Activated naive CD4-positive, alpha-beta T cell treated with anti-CD3 and anti-CD28 coated beads, Interleukin-2, amount 10 ng/mL, durations not matched to agents 7 days and 5 days (primary cell): Measurements from ENCODE around the gene PRPSAP1.
"Not testable (repeated sequence)": the region's sequence is repeated elsewhere in the genome, so short reads cannot be mapped to it uniquely, and the experiment has no call there.

Experiments
- CTCF ChIA-PET: fragments of 350-600 bp; sonication (Branson Sonifier 250); formaldehyde crosslinking; loops from one replicate; lab custom pipeline; 2021; ENCODE audit warnings: antibody characterized with exemption; lab: Charles Lee
- DNase-seq: peaks from one replicate; pipeline ENCODE4 v3.0.0-alpha.2; 2020
- H3K27ac Mint-ChIP-seq: one replicate; pipeline ENCODE4 v1.8.0; 2021; ENCODE audit warnings: mild to moderate bottlenecking, moderate library complexity, mixed read lengths
- H3K27me3 Mint-ChIP-seq: one replicate; pipeline ENCODE4 v1.8.0; 2021; ENCODE audit warnings: mild to moderate bottlenecking, mixed read lengths
- H3K36me3 Mint-ChIP-seq: one replicate; pipeline ENCODE4 v1.8.0; 2021; ENCODE audit warnings: mixed read lengths
- H3K4me1 Mint-ChIP-seq: one replicate; pipeline ENCODE4 v1.8.0; 2021; ENCODE audit warnings: mixed read lengths
- H3K4me3 Mint-ChIP-seq: one replicate; pipeline ENCODE4 v1.8.0; 2021; ENCODE audit warnings: mild to moderate bottlenecking, moderate library complexity, mixed read lengths
- H3K9me3 Mint-ChIP-seq: one replicate; pipeline ENCODE4 v1.8.0; 2021; ENCODE audit warnings: mixed read lengths

PRPSAP1 gene

GRCh38 chr17:76307966-76308338, 45.8 kb downstream of the PRPSAP1 start, which contains the start of gene QRICH2:
TSS of gene QRICH2 (minus strand) at chr17:76308276. CDS start at chr17:76307998, 278 bp downstream.
- DNase-seq, result no peak
- H3K27ac Mint-ChIP-seq, result no peak within 1 kb of the TSS
- CTCF ChIA-PET, result interaction anchor here (0.7 kb wide), 1 partner anchor 77 kb away, joined by 3 read pairs; no protein-coding TSS in a partner anchor
- peaks cover 2% of the 10 kb centered on the region for H3K4me1 Mint-ChIP-seq
- no peaks in the 10 kb centered on the region for H3K9me3 Mint-ChIP-seq
- H3K36me3 Mint-ChIP-seq, result peaks cover 19% of the 10 kb centered on the region
- H3K27me3 Mint-ChIP-seq, result no peaks in the 10 kb centered on the region
- no peak within 1 kb of the TSS for H3K4me3 Mint-ChIP-seq

GRCh38 chr17:76307299-76307965, 46.3 kb downstream of the PRPSAP1 start:
- Mint-ChIP-seq H3K36me3 (peaks cover 14% of the 10 kb centered on the region), H3K4me1 (peaks cover 2% of the 10 kb centered on the region), H3K9me3 (no peaks in the 10 kb centered on the region), H3K27ac (no peak overlapping the region), H3K4me3 (no peak overlapping the region), H3K27me3 (no peaks in the 10 kb centered on the region)
- CTCF ChIA-PET, result interaction anchor here (0.7 to 10.0 kb wide), 2 partner anchors 78 to 91 kb away, joined by 3 to 133 read pairs; no protein-coding TSS in a partner anchor
- DNase-seq, result no peak

- H3K9me3 Mint-ChIP-seq, H3K36me3 Mint-ChIP-seq, H3K4me1 Mint-ChIP-seq, H3K27ac Mint-ChIP-seq, H3K27me3 Mint-ChIP-seq, DNase-seq, H3K4me3 Mint-ChIP-seq: not testable (repeated sequence)
- CTCF ChIA-PET, result interaction anchor here (0.7 to 10.0 kb wide), 4 partner anchors 9 to 216 kb away, joined by 4 to 133 read pairs (median 12); partner anchors contain the start of gene SPHK1
These were observed 48.6 kb downstream of the PRPSAP1 start for GRCh38 chr17:76305135-76305454.

- no peaks in the 10 kb centered on the region for H3K9me3 Mint-ChIP-seq
- CTCF ChIA-PET, result interaction anchor here (0.6 to 10.0 kb wide), 12 partner anchors 9 to 355 kb away, joined by 3 to 133 read pairs (median 4); partner anchors contain the start of gene SPHK1
- H3K27me3 Mint-ChIP-seq, result no peaks in the 10 kb centered on the region
- no peak overlapping the region for H3K4me3 Mint-ChIP-seq
- no peak overlapping the region for H3K27ac Mint-ChIP-seq
- H3K4me1 Mint-ChIP-seq, result peaks cover 2% of the 10 kb centered on the region
- peaks cover 3% of the 10 kb centered on the region for H3K36me3 Mint-ChIP-seq
- no peak for DNase-seq
These were observed 49.2 kb downstream of the PRPSAP1 start for GRCh38 chr17:76304226-76305134.

- Mint-ChIP-seq H3K9me3 (no peaks in the 10 kb centered on the region), H3K4me3 (no peak overlapping the region), H3K27ac (no peak overlapping the region), H3K36me3 (no peaks in the 10 kb centered on the region), H3K4me1 (peaks cover 4% of the 10 kb centered on the region), H3K27me3 (no peaks in the 10 kb centered on the region)
- no peak for DNase-seq
- CTCF ChIA-PET, result interaction anchor here (0.7 to 10.0 kb wide), 5 partner anchors 14 to 284 kb away, joined by 3 to 133 read pairs (median 4); no protein-coding TSS in a partner anchor
These were observed 56.3 kb downstream of the PRPSAP1 start for GRCh38 chr17:76297436-76297835.

GRCh38 chr17:76296889-76297288, 56.8 kb downstream of the PRPSAP1 start:
- H3K36me3 Mint-ChIP-seq, result no peaks in the 10 kb centered on the region
- no peaks in the 10 kb centered on the region for H3K27me3 Mint-ChIP-seq
- H3K4me1 Mint-ChIP-seq, result peaks cover 4% of the 10 kb centered on the region
- no peak overlapping the region for H3K4me3 Mint-ChIP-seq
- no peak overlapping the region for H3K27ac Mint-ChIP-seq
- CTCF ChIA-PET, result interaction anchor here (0.8 to 8.4 kb wide), 4 partner anchors 13 to 283 kb away, joined by 3 to 82 read pairs (median 4); no protein-coding TSS in a partner anchor
- no peak for DNase-seq
- H3K9me3 Mint-ChIP-seq, result no peaks in the 10 kb centered on the region

- Mint-ChIP-seq H3K4me3 (no peak overlapping the region), H3K4me1 (peaks cover 4% of the 10 kb centered on the region), H3K27me3 (no peaks in the 10 kb centered on the region), H3K36me3 (no peaks in the 10 kb centered on the region), H3K9me3 (no peaks in the 10 kb centered on the region), H3K27ac (no peak overlapping the region)
- CTCF ChIA-PET, result interaction anchor here (0.8 to 8.4 kb wide), 3 partner anchors 16 to 283 kb away, joined by 5 to 82 read pairs (median 9); no protein-coding TSS in a partner anchor
- DNase-seq, result no peak
These were observed 57.5 kb downstream of the PRPSAP1 start for GRCh38 chr17:76296186-76296585.

GRCh38 chr17:76293106-76293505, 60.6 kb downstream of the PRPSAP1 start:
- CTCF ChIA-PET, result no interaction called here
- H3K9me3 Mint-ChIP-seq, result no peaks in the 10 kb centered on the region
- no peaks in the 10 kb centered on the region for H3K36me3 Mint-ChIP-seq
- H3K4me1 Mint-ChIP-seq, result no peaks in the 10 kb centered on the region
- H3K4me3 Mint-ChIP-seq, result no peak overlapping the region
- no peak for DNase-seq
- no peak overlapping the region for H3K27ac Mint-ChIP-seq
- H3K27me3 Mint-ChIP-seq, result no peaks in the 10 kb centered on the region

- Mint-ChIP-seq H3K4me1 (no peaks in the 10 kb centered on the region), H3K27ac (no peak overlapping the region), H3K4me3 (no peak overlapping the region), H3K27me3 (no peaks in the 10 kb centered on the region), H3K36me3 (no peaks in the 10 kb centered on the region), H3K9me3 (no peaks in the 10 kb centered on the region)
- CTCF ChIA-PET, result no interaction called here
- no peak for DNase-seq
These were observed 61.1 kb downstream of the PRPSAP1 start for GRCh38 chr17:76292567-76292966.

GRCh38 chr17:76281573-76282371, 71.9 kb downstream of the PRPSAP1 start:
- no peak overlapping the region for H3K27ac Mint-ChIP-seq
- H3K27me3 Mint-ChIP-seq, result peaks cover 4% of the 10 kb centered on the region
- H3K36me3 Mint-ChIP-seq, result no peaks in the 10 kb centered on the region
- DNase-seq, result no peak
- H3K4me1 Mint-ChIP-seq, result peaks cover 7% of the 10 kb centered on the region
- H3K9me3 Mint-ChIP-seq, result no peaks in the 10 kb centered on the region
- no peak overlapping the region for H3K4me3 Mint-ChIP-seq
- CTCF ChIA-PET, result interaction anchor here (1.3 to 7.6 kb wide), 4 partner anchors 8 to 269 kb away, joined by 3 to 215 read pairs (median 46); no protein-coding TSS in a partner anchor

GRCh38 chr17:76280650-76281049, 73.1 kb downstream of the PRPSAP1 start:
- Mint-ChIP-seq H3K27me3 (peaks cover 4% of the 10 kb centered on the region), H3K4me1 (peaks cover 9% of the 10 kb centered on the region), H3K36me3 (no peaks in the 10 kb centered on the region), H3K4me3 (no peak overlapping the region), H3K9me3 (no peaks in the 10 kb centered on the region), H3K27ac (no peak overlapping the region)
- CTCF ChIA-PET, result interaction anchor here (1.0 to 7.6 kb wide), 10 partner anchors 9 to 267 kb away, joined by 3 to 215 read pairs (median 10); no protein-coding TSS in a partner anchor
- no peak for DNase-seq

- Mint-ChIP-seq H3K4me1 (peaks cover 11% of the 10 kb centered on the region), H3K4me3 (no peak overlapping the region), H3K27me3 (peaks cover 4% of the 10 kb centered on the region), H3K36me3 (no peaks in the 10 kb centered on the region), H3K9me3 (no peaks in the 10 kb centered on the region), H3K27ac (peak overlapping the region; percentile 49)
- CTCF ChIA-PET, result interaction anchor here (0.6 to 7.6 kb wide), 53 partner anchors 9 to 375 kb away, joined by 3 to 215 read pairs (median 5); partner anchors contain the start of genes CDK3, EXOC7, MRPL38 and PRPSAP1
- DNase-seq, result no peak
These were observed 73.9 kb downstream of the PRPSAP1 start for GRCh38 chr17:76279742-76280287.
